Measurements from ENCODE around the gene TRERF1.
"Not testable (repeated sequence)": the region's sequence is repeated elsewhere in the genome, so short reads cannot be mapped to it uniquely, and the experiment has no call there.

Gene TRERF1

DNA sequence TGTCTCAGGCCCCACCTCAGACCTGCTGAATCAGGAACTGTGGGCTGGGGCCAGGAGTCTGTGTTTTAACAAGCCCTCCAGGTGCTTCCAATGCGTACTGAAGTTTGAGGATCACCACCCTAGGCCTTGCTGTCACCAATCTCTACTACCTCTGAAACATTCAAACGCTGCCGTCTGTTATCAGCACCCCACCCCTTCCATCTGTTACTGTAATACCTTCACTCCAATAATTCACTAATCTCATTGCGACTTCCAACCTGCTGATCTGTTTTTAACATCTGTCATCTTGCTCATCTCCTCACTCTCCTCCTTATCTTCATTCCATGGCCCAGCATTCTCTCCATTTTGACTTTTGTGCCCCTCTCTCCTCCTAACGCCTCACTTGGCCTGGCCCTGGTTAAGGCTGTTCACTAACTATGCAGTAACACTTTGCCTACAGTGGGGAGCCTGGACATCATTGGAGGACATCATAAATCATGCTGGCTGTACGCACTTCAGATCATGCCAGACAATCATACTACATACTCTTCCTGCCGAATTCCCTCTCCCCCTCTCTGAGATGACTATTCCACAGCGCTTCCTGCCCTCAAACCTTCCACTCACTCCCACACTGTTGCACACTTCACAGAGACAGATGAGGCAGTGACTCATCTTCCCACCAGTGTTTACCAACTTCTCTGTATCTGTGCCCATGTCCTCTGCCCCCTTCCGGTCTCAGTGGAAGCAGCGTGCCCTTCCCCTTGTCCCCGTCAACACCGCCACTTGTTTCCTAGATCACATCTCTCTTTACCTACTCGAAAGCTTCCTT is 254.0 kb downstream of the TRERF1 start:
- TF ChIP-seq, protein P1, sequence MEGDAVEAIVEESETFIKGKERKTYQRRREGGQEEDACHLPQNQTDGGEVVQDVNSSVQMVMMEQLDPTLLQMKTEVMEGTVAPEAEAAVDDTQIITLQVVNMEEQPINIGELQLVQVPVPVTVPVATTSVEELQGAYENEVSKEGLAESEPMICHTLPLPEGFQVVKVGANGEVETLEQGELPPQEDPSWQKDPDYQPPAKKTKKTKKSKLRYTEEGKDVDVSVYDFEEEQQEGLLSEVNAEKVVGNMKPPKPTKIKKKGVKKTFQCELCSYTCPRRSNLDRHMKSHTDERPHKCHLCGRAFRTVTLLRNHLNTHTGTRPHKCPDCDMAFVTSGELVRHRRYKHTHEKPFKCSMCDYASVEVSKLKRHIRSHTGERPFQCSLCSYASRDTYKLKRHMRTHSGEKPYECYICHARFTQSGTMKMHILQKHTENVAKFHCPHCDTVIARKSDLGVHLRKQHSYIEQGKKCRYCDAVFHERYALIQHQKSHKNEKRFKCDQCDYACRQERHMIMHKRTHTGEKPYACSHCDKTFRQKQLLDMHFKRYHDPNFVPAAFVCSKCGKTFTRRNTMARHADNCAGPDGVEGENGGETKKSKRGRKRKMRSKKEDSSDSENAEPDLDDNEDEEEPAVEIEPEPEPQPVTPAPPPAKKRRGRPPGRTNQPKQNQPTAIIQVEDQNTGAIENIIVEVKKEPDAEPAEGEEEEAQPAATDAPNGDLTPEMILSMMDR (IDR thresholded peaks at IDR 0.05; ENCODE audit: low read depth, low read length, missing control alignments): no peak
- in situ Hi-C loops (cut with HindIII; ENCODE audit: low sequenced_read_pairs): no loop called here
- no peak for DNase-seq (ENCODE audit: low read depth)
- H3K4me3 ChIP-seq (ENCODE audit: low read depth, low read length): no peak overlapping the region

DNA sequence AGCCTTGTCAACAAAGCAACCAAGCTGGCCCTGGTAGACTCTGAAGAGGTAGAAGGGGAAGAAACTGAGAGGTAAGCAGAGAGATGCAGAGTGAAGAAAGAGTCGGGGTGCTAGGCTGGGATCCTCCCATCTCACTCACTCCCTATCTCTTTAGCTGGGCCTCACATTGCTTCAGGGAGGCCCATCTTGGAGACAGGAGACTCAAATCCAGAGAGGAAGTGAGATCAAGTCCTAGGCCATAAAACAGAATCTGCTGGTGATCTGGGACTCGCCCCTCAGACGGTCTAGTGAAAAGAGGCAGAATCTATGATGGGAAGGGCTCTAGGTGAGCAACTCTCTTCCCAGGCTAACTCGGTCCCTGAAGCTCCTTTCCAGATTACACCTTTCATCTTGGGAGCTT is 256.3 kb downstream of the TRERF1 start:
- DNase-seq (ENCODE audit: low read depth): no peak
- H3K4me3 ChIP-seq (ENCODE audit: low read depth, low read length): no peak overlapping the region
- in situ Hi-C loops (cut with HindIII; ENCODE audit: low sequenced_read_pairs): no loop called here
- TF ChIP-seq, protein P1 (IDR thresholded peaks at IDR 0.05; ENCODE audit: low read depth, low read length, missing control alignments): no peak

DNA sequence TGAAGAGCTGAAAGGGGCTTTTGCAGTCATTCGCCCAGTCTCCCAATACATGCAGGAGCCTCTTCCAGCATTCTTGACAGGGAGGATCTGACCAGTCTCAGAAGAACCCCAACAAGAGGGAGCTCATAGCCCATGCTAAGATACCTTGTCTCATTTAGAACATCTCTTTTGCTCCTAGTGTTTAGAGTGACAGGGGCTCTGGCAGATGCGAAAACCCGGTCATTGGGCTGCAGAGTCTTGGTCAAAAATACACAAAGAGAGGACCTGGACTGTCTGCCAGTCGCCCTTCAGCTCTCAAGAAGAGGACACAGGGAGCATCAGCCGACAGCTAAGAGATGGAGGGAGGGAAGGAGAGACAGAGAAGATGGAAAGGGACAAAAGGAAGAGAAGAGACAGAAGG is 257.7 kb downstream of the TRERF1 start:
- no peak overlapping the region for H3K4me3 ChIP-seq (ENCODE audit: low read depth, low read length)
- TF ChIP-seq, protein P1 (IDR thresholded peaks at IDR 0.05; ENCODE audit: low read depth, low read length, missing control alignments): no peak
- in situ Hi-C loops (cut with HindIII; ENCODE audit: low sequenced_read_pairs): no loop called here
- no peak for DNase-seq (ENCODE audit: low read depth)

DNA sequence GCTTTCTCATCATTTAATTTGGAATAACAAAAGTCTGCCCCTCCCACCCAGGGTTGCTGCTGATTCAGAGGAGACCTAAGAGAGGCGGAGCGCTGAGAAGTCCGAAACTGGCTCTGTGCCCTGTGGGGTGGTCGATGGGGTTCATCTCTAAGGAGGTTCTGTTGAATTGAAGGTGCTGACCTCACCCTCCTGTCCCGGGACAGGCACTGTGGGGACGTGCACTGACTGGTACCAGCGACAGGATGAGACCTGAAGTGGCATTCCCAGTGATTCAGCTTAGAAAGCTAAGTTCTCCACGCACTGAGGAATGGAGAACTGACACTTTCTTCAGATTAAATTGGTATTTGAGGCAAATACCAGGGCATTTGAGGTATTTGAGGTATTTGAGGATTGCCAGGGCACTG is 258.2 kb downstream of the TRERF1 start:
- TF ChIP-seq, protein P1 (IDR thresholded peaks at IDR 0.05; ENCODE audit: low read depth, low read length, missing control alignments): no peak
- H3K4me3 ChIP-seq (ENCODE audit: low read depth, low read length): no peak overlapping the region
- DNase-seq (ENCODE audit: low read depth): no peak
- in situ Hi-C loops (cut with HindIII; ENCODE audit: low sequenced_read_pairs): no loop called here

DNA sequence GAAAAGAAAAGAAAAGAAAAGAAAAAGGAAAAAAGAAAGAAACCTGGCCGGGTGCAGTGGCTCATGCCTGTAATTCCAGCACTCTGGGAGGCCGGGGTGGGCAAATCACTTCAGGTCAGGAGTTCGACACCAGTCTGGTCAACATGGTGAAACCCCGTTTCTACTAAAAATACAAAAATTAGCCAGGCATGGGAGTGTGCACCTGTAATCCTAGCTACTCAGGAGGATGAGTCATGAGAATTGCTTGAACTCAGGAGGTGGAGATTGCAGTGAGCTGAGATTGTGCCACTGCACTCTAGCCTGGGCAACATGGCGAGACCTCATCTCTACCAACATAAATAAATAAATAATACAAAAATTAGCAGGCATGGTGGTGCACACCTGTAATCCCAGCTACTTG is 259.3 kb downstream of the TRERF1 start:
- in situ Hi-C loops (cut with HindIII; ENCODE audit: low sequenced_read_pairs); H3K4me3 ChIP-seq (ENCODE audit: low read depth, low read length); DNase-seq (ENCODE audit: low read depth): not testable (repeated sequence)

DNA sequence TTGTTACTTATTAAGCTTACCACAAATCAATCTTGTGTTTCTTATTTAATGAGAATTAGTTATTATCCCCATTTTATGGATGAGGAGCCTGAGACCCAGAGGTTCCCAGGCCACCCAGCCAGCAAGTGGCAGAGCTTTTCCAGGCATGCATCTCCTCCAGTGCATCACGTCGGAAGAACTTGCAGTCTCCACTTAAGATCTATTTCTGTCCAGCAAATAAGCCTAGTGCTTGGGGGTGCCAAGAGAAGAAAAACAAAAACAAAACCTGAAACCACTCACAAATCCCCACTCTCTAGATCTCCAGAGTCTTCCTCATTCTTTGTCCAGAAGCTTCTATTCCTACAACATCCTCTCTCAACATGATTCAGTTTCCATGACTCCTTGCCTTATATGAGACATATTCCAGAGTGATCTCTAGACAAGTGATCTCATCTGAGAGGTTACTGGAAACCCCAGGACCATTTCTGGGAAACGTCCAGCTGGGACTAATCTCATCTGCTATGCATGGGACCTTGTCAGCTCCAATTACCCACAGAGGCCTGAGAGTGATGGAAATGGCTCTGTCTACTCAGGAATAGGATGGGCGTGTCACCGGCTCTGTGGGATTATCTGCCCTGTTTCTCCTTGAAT is 261.1 kb downstream of the TRERF1 start:
- TF ChIP-seq, protein P1 (IDR thresholded peaks at IDR 0.05; ENCODE audit: low read depth, low read length, missing control alignments): no peak
- H3K4me3 ChIP-seq (ENCODE audit: low read depth, low read length): no peak overlapping the region
- in situ Hi-C loops (cut with HindIII; ENCODE audit: low sequenced_read_pairs): no loop called here
- DNase-seq (ENCODE audit: low read depth): no peak

DNA sequence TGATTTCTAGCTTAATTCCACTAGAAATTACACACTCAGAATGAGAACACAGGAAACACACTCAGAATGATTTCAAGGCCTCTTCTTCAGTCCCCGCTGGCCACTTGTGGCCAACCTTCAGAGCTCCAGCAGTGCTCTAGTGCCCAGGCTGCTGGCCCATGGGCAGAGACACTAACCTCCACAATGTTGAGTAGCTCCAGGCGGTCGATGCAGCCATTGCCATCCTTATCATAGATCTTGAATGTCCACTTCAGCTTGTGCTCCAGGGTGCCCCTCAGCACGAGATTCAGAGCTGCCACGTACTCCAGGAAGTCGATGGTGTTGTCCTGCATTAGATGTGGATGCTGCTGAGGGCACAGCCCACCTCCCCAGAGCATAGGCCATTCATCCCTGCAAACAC is 263.3 kb downstream of the TRERF1 start:
- no peak for DNase-seq (ENCODE audit: low read depth)
- in situ Hi-C loops (cut with HindIII; ENCODE audit: low sequenced_read_pairs): no loop called here
- TF ChIP-seq, protein P1 (IDR thresholded peaks at IDR 0.05; ENCODE audit: low read depth, low read length, missing control alignments): no peak
- no peak overlapping the region for H3K4me3 ChIP-seq (ENCODE audit: low read depth, low read length)
